VCaP (cell line): ENCODE measurements around the gene CBX6.

Experiments used
- H3K27ac ChIP-seq: fragments of 450-650 bp; 2 replicates; pipeline ENCODE4 v1.5.1; 2017
- CTCF ChIP-seq: fragments of 450-650 bp; conservative IDR thresholded peaks from 2 replicates; pipeline ENCODE4 v1.5.1; 2017; ENCODE audit warnings: mild to moderate bottlenecking, moderate library complexity

CBX6 gene

GRCh38 chr22:38841635-38842034, 30.4 kb downstream of the CBX6 start:
- no peak overlapping the region for H3K27ac ChIP-seq
- no peak for TF ChIP-seq CTCF

GRCh38 chr22:38841211-38841610, 30.8 kb downstream of the CBX6 start:
- no peak for TF ChIP-seq CTCF
- H3K27ac ChIP-seq: no peak overlapping the region

DNA sequence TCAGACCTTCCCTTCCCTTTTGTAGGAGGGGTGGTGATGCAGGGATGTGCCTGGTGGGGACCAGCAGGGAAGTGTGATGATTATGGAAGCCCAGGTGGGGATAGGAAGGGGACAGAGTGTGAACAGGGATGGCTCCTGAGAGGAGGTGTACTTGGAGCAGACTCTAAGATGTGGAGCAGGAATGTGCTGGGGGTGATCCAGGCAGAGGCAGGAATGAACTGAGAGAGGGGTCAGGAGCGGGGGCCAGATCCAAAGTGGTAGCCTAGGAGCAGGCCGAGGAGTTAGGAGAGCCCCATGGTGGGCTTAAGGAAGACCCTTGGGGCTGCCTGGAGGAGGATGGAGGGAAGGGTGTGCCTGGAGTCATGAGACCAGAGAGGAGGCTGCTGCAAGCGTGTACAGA, 31.9 kb downstream of the CBX6 start:
- TF ChIP-seq CTCF: no peak

GRCh38 chr22:38839686-38840085, 32.3 kb downstream of the CBX6 start:
- no peak for TF ChIP-seq CTCF
- no peak overlapping the region for H3K27ac ChIP-seq

More for the DNA sequence above, 31.9 kb downstream of the CBX6 start:
- H3K27ac ChIP-seq: no peak overlapping the region

DNA sequence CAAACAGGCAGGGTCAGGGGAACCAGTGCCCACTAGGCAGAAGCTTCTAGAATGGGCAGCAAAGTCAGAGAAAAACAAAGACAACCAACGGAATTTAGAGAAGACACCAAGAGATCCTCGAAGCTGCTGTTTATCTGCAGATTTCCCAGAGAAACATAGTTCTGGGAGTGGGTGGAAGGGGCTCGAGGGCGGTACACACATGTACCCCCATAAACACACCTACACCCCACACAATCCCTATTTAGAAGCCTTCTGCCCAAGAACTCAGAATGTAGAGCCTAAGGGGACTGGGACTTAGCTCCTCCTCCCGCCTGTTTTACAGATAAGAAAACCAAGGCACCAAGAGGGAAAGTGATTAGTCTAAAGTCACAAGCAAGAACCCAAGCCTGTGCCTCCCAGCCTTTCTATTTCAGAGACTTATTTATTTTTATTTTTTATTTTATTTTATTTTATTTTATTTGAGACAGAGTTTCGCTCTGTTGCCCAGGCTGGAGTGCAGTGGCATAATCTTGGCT, 34.5 kb downstream of the CBX6 start:
- no peak for TF ChIP-seq CTCF
- H3K27ac ChIP-seq: no peak overlapping the region

GRCh38 chr22:38835888-38836301, 36.1 kb downstream of the CBX6 start:
- no peak for TF ChIP-seq CTCF
- no peak overlapping the region for H3K27ac ChIP-seq

DNA sequence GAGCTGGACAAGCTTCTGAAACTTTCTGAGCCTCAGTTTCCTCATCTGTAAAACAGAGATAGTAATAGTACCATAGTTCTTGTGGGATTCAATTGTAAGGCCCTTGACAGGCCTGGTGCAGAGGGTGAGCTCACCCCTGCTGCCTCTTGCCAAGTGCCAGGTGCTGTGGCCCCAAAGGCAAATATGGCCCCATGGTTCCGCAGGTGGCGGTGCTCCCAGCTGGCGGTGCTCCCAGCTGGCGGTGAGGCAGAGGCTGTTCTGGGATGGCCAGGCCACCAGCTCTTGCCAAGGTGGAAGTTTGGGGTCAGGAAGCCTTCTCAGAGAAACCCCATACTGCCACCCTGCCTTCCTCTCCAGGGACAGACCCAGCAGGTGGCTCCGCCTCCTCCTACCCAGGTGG, 37.0 kb downstream of the CBX6 start:
- TF ChIP-seq CTCF: no peak
- no peak overlapping the region for H3K27ac ChIP-seq
